Measurements from ENCODE around the gene NRDE2. TPM values are rescaled to one million over a fixed set of nuclear protein-coding genes. Genes with fewer than 3 reads are reported as not detected.
A peak's percentile ranks its signal among the peaks of the same experiment; 100 is the strongest.

Gene NRDE2, protein sequence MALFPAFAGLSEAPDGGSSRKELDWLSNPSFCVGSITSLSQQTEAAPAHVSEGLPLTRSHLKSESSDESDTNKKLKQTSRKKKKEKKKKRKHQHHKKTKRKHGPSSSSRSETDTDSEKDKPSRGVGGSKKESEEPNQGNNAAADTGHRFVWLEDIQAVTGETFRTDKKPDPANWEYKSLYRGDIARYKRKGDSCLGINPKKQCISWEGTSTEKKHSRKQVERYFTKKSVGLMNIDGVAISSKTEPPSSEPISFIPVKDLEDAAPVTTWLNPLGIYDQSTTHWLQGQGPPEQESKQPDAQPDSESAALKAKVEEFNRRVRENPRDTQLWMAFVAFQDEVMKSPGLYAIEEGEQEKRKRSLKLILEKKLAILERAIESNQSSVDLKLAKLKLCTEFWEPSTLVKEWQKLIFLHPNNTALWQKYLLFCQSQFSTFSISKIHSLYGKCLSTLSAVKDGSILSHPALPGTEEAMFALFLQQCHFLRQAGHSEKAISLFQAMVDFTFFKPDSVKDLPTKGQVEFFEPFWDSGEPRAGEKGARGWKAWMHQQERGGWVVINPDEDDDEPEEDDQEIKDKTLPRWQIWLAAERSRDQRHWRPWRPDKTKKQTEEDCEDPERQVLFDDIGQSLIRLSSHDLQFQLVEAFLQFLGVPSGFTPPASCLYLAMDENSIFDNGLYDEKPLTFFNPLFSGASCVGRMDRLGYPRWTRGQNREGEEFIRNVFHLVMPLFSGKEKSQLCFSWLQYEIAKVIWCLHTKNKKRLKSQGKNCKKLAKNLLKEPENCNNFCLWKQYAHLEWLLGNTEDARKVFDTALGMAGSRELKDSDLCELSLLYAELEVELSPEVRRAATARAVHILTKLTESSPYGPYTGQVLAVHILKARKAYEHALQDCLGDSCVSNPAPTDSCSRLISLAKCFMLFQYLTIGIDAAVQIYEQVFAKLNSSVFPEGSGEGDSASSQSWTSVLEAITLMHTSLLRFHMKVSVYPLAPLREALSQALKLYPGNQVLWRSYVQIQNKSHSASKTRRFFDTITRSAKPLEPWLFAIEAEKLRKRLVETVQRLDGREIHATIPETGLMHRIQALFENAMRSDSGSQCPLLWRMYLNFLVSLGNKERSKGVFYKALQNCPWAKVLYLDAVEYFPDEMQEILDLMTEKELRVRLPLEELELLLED
- 12.5 and 15.1 TPM in 2 replicates for total RNA-seq

DNA sequence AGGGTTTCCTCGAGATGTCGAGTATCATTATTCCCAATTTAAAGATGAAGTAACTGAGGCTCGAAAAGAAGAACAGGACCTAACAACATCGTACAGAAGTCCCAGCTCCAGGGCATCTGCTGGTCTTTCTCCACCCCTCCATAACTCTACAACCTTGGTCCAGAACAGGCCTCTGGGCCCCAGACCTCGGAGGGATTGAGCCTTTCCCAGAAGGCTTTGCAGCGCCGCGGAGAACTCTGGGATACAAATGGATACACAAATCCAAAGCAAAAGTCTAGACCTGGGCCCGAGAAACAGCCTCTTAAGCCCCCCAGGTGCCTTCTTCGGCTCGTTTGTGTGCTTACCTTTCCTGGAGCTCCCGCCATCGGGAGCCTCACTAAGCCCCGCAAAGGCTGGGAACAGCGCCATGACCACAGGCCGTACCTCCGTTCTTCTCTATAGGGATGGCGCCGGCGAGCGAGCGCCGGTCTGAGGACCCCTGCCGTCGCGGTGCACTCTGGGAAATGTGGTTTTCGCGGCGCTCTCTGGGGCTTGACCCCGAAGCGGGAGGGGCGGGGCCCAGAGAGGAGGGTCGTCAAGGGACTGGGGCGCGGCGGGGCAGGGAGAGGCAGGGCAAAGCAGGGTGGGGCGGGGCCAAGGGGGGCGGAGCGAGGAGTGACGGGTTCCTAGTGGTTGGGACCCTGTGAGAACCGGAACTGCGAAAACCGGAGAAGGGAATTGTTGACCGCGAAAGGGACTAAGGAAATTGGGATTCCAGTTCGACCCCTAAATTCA lies at the start of gene NRDE2:
Gene NRDE2, minus strand, starts transcription at position 445 of the 774 bp plus-strand sequence. Its CDS starts 37 bp downstream, at position 408.
- peak; percentile 66 for DNase-seq (ENCODE audit: extremely low read depth, low read depth, low spot score)

DNA sequence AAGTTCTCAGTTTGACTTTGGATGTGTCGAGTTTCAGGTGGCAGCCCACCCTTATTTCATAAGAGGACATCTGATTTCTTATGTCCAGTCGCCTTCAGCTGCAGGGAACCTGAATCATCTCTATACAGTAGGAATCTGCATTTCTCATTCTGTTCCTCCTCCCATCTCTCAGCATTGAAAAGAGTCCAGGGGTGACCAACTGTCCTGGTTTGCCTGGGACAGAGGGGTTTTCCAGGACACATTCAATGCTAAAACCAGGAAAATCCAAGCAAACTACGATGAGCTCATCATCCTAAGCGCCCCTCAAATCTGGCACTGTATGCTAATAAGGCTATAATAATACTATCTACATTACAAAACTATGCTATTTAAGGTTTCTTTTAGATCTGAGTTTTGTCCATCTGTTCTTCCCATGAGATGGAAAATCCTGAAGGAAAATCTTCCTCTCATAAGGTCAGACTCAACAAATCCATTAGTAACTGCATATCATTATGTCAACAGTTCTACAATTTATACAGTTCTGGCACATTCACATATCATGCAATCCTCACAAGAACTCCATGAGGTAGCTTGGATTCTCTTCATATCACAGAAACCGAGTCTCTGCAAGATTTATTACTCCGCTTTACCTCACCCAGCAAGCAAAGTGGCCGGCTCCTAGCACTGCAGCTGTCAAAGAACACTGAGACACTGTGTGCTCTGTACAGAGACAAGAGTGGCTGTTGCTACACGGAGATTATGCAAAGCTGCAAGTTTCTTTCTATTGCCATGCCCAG lies 49.5 kb upstream of the NRDE2 start:
- DNase-seq (ENCODE audit: extremely low read depth, low read depth, low spot score) = no peak

DNA sequence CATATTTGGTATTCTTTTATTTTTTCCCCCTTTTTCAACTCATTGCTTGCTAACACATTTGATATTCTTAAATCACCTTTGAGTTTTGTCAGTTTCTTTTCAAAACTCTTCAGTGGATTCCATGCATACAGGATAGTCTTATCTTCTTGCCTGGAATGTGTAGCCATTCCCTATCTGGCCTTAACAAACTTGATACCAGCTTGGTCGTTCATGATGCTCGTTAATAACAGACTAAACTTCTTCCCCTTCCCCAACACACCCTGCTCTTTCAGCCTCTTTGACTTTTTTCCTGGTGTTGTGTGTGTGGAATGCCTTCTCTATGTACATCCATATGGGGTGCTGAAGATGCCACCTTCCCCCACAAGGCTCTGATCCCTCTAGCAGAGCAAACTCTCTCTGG lies 47.4 kb upstream of the NRDE2 start:
- no peak for DNase-seq (ENCODE audit: extremely low read depth, low read depth, low spot score)

DNA sequence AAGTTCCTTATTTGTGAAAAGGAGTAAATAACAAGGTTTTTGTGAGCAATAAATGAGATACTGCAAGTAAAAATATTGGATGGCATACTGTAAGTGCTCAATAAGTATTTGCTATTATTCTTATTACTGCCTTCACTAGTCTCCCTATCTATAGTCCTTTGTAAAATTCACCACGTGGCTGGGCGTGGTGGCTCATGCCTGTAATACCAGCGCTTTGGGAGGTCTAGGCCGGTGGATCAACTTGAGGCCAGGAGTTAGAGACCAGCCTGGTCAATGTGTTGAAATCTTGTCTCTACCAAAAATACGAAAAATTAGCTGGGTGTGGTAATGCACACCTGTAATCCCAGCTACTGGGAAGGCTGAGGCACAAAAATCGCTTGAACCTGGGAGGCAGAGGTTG lies 46.5 kb upstream of the NRDE2 start:
- no peak for DNase-seq (ENCODE audit: extremely low read depth, low read depth, low spot score)

DNA sequence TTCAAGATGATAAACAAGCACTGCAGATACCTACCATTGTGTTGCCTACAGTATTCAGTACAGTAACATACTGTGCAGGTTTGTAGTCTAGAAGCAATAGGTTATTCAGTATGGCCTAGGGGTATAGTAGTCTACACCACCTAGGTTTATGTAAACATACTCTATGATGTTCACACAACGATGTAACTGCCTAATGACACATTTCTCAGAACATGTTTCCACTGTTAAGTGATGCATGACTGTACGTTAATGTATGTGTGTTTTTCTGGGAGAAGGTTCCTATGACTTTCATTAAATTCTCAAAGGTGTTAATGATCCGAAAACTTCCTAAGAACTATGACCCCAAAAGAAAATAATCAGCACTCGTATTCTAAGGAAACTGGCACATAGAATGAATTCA lies 44.2 kb upstream of the NRDE2 start:
- no peak for DNase-seq (ENCODE audit: extremely low read depth, low read depth, low spot score)

DNA sequence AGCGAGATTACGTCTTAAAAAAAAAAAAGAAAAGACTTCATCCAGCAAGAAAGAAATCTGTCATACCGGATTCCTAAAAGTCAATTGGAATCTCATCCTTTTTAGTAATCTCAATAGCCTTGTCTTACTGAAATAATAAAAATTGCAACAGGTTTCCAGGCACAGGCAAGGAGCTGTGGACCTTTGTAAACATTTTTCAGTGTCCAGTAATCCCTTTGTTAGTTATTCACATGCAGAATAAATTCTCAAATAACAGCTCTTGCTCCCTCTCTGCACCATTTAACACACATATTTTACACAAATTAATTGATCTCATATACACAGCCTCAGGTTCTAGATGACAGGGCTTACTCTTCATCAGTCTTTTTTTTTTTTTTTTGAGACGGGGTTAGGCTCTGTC lies 43.1 kb upstream of the NRDE2 start:
- no peak for DNase-seq (ENCODE audit: extremely low read depth, low read depth, low spot score)

DNA sequence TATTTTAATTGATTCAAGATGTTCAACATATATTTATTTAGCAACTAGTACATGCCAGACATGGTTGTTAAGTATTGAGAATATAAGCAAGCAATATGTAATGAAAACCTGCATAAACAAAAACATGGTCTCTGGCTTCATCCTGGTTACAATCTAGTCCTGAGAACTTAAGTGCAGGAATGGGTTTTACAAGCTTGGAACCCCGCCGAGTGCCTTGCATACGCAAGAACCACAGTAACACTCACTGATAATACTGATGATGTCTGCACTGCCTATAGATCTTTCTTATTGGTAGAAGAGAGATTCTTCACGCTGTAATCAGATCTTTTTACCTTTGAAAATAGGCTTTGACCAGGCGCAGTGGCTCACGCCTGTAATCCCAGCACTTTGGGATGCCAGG lies 42.1 kb upstream of the NRDE2 start:
- DNase-seq (ENCODE audit: extremely low read depth, low read depth, low spot score) = no peak

DNA sequence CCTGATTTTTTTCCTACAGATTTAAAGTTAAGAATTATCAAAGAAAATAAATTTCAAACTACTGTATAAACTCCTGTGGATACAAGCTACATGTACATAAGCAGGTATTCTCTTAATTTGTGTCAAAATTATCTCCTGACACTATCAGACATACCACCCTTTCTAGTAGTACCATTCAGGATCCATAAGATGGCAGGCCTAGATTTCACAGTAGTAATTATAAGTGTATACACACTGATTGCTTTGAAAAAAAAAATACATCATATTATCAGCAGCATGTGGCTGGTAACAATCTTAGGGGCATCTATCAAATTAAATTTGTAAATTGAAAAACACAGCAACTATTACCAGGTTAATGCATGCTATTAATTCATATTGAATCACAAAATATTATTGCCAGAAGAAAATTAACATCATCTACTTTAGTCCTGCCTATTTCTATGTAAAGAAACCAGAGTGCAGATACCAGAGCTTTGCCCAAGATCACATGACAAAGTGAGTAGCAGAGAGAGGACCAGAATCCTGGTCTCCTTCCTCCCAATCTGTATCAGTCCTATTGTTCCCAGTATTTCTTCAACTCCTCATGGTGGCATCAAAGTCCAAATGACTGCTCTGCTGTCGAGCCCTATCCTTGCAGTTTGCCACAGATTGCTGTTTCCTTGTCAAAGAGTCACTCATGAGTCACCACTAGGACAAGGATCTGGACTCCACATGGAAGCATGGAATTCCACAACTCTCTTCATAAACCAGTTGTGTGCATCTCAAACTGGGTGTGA lies 37.4 kb upstream of the NRDE2 start:
- no peak for DNase-seq (ENCODE audit: extremely low read depth, low read depth, low spot score)

DNA sequence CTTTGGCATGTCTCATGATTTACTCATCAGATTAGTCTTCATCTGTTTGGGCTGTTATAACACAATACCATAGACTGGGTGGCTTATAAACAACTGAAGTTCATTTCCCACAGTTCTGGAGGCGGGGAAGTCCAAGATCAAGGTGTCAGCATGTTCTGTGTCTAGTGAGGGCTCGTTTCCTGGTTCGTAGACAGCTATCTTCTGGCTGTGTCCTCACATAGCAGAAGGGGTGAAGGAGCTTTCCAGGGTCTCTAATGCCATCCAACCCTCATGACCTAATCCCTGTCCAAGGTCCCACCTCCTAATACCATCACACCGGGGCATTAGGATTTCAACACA lies 30.8 kb upstream of the NRDE2 start:
- DNase-seq (ENCODE audit: extremely low read depth, low read depth, low spot score) = no peak

DNA sequence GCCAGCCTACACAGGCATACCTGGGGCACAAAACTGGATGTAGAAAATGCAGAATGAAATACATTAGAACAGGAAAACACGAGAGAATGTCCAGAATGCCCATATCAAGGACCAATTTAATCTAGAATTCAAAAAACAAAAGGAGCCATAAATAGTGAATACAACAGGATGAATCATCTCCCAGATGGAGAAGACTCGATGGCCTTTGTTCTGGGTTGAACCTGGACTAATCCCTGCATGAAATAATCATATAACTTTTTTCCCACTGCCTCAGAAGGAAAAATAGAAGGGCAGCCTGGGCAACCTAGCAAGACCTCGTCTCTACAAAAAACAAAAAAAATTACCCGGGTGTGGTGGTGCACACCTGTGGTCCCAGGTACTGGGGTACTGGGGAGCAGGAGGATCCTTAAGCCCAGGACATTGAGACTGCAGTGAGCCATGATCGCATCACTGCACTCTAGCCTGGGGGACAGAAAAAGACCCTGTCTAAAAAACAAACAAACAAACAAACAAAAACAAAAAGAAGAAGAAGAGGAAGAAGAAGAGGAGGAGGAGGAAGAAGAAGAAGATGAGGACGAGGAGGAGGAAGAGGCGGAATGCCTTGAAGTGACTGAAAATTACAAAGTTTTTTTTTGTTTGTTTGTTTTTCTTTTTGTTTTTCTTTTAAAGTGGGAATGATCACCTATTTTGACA lies 30.3 kb upstream of the NRDE2 start:
- no peak for DNase-seq (ENCODE audit: extremely low read depth, low read depth, low spot score)

DNA sequence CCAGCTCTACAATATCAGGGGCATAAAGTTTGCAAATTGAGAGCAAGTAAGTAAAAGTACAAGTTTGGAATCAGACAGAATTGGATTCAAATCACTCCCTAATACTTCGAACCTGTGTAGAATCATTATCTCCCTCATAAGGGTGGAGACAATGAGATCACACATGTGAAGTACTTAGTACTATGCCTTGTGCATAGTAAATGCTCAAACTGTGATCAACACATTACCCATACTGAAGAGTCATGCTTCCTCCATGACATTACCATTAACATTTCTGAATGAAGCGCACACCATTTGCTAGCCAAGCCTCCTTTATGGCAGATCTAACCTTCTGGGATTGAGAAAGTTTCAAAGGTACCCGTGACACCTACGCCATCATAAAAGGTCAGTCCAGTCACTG lies 26.6 kb upstream of the NRDE2 start:
- no peak for DNase-seq (ENCODE audit: extremely low read depth, low read depth, low spot score)

DNA sequence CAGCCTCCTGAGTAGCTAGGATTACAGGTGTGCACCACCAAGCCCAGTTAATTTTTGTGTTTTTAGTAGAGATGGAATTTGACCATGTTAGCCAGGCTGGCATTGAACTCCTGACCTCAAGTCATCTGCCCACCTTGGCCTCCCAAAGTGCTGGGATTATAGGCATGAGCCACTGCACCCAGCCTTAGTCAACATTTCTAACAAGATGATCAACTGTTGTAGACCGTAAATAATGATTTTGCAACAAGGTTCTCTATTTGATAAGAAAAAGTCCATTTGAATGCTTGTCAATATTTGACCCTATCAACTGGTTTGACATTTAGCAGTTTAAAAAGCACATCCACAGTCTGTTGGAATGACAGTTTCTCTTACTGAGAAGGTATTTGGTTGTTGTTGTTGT lies 25.2 kb upstream of the NRDE2 start:
- no peak for DNase-seq (ENCODE audit: extremely low read depth, low read depth, low spot score)

DNA sequence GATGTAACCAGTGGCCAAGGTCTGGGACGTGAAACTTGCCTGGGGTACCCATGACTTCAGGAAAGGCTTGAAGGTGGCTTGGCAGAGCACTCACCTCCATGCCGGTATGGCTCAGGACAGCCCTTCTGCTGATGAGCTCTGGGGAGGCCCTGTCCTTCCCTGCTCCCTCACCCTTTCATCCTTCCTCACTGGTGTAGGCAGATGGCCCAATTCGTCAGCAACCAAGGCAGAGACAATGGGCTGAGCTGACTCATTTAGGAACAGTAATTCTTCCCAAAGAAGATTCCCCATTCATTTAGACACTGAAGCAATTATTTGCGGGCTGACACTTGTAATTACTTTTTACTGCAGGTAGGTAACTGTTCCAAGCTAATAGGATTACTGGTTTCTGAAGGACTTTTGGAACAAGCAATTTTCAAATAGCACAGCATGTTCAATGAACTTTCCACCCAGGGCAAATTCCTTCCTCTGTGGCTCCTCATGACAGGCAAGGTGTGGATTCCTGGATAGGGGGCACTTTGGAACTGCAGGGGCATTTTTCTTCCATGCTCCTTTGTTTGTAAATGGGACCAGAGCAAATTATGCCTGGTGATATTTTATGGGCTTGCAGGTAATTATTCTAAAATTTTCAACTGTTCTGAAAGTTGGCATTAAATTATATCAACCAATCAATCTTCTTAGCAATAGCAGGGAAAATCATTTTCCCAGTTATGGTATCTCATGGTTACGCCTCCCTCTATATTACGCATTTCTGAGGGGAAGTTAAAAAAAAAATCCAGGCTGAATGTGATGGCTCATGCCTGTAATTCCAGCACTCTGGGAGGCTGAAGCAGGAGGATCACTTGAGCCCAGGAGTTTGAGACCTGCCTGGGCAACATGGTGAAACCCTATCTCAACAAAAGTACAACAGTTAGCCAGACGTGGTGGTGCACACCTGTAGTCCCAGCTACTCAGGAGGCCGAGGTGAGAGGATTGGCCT lies 24.1 kb upstream of the NRDE2 start:
- no peak for DNase-seq (ENCODE audit: extremely low read depth, low read depth, low spot score)

DNA sequence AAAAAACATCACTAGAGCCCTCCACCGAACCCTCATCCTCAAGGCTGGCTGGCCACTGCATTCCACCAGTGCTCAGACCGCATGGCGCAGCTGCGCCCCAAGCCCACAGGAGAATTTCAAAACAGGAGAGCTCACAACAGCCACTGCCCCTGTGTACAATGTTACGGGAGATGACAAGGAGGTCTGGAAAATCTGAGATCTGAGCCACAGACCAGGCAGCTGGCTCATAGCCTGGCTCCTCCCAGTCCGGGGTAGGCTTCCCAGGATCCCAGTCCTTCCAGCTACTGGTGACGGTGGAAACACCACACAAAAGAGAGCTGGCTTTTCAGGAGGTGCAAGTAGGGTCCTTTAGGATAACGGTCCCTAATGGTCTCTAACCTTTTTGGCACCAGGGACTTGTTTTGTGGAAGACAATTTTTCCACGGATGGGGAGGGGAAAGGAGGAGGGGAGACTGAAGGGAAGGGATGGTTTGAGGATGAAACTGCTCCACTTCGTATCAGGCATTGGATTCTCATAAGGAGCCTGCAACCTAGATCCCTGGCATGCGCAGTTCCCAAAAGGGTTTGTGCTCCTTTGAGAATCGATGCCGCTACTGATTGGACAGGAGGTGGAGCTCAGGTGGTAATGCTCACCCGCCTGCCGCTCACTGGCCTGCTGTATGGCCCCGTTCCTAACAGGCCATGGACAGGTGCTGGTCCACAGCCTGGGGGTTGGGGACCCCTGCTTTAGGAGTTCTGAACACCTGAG lies 23.0 kb upstream of the NRDE2 start:
- no peak for DNase-seq (ENCODE audit: extremely low read depth, low read depth, low spot score)

DNA sequence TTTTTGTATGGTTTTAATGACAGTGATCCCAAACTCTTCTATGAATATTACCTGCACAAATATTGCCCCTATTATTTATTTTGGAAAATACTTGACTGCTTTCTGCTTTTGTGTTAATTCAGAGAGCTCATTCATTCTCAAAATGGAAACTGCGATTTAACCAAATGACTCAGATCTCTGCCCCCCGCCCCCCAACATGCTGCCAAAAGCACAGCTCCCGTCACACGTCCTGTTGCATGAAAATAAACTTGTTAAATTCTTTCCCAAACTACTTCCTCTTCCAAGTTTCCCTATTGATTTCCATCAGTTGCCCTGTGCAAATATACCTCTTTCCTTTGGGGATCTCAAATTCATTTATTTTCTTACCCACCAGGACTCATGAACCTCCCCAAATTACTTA lies 18.0 kb upstream of the NRDE2 start:
- no peak for DNase-seq (ENCODE audit: extremely low read depth, low read depth, low spot score)

DNA sequence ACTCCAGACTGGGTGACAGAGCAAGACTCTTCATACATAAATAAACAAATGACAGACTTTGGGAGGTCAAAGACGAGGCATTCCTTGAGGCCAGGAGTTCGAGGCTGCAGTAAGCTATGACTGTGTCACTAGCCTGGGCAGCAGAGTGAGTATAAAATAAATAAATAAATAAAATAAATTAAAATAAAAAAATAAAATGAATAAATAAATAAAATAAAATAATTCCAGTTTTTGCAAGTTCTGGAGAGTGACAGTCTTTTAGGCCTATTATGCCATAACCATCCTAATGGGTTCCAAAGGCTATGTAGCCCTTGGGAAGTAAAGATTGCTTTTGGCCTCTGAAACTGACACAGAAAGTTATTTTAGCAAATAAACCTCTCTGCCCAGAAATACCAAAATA lies 16.5 kb upstream of the NRDE2 start:
- DNase-seq (ENCODE audit: extremely low read depth, low read depth, low spot score) = no peak

DNA sequence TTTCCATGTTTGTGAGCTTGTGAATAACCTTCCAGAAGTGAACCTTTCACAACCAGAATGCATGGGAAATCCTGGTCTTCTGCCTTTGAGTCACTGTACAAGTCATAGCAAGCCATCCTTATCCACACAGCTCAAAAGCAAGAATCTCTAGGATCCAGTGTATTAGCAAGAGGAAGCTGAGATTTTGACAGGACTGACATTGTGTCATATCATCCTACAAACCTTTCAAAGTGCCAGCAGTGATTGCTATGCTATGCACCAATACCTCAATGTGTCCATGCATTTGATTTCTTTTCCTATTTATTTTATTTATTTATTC lies 13.5 kb upstream of the NRDE2 start:
- DNase-seq (ENCODE audit: extremely low read depth, low read depth, low spot score) = no peak

Data from glomerular endothelial cell (primary cell).